Activated CD4-positive, alpha-beta T cell treated with anti-CD3 and anti-CD28 coated beads, Interleukin-2, amount 10 ng/mL, durations not matched to agents 24 days and 14 days (primary cell): ENCODE measurements around the gene AARS2. TPM values are rescaled to one million over a fixed set of nuclear protein-coding genes. Genes with fewer than 3 reads are reported as not detected.

ENCODE experiments used
- DNase-seq: peaks from one replicate; pipeline ENCODE4 v3.0.0; 2022
- H3K27ac Mint-ChIP-seq: one replicate; pipeline ENCODE4 v1.8.0; 2022; ENCODE audit warnings: mild to moderate bottlenecking, mixed read lengths
- H3K27me3 Mint-ChIP-seq: one replicate; pipeline ENCODE4 v1.8.0; 2022; ENCODE audit warnings: mixed read lengths
- H3K36me3 Mint-ChIP-seq: one replicate; pipeline ENCODE4 v1.8.0; 2022; ENCODE audit warnings: low read depth, mild to moderate bottlenecking, mixed read lengths
- H3K4me1 Mint-ChIP-seq: one replicate; pipeline ENCODE4 v1.8.0; 2021; ENCODE audit warnings: mixed read lengths
- H3K4me3 Mint-ChIP-seq: one replicate; pipeline ENCODE4 v1.8.0; 2022; ENCODE audit warnings: mild to moderate bottlenecking, moderate library complexity, mixed read lengths
- H3K9me3 Mint-ChIP-seq: one replicate; pipeline ENCODE4 v1.8.0; 2021; ENCODE audit warnings: mixed read lengths
- intact Hi-C: fragments of 100-400 bp; cut with micrococcal nuclease; formaldehyde crosslinking; loops from one replicate; pipeline ENCODE4 v1.15.1; 2023
- total RNA-seq: library from RNA; stranded (reverse); gene quantifications from 2 replicates; pipeline ENCODE4 v1.2.3, GENCODE V29; 2022

Gene AARS2
- total RNA-seq, 1 donor from 2014 or later = 22.4 TPM

- H3K4me1 Mint-ChIP-seq = peaks cover 52% of the 10 kb centered on the region
- peak overlapping the region; percentile 97 for H3K27ac Mint-ChIP-seq
- peaks cover 3% of the 10 kb centered on the region for H3K27me3 Mint-ChIP-seq
- peaks cover 44% of the 10 kb centered on the region for H3K36me3 Mint-ChIP-seq
- intact Hi-C loops = loop anchor here (1.0 kb wide), 1 partner anchor 8 kb away; no protein-coding TSS in a partner anchor
- DNase-seq = peak; percentile 83
- H3K4me3 Mint-ChIP-seq = peak overlapping the region; percentile 100
- no peaks in the 10 kb centered on the region for H3K9me3 Mint-ChIP-seq
These were observed 49.6 kb downstream of the AARS2 start for GRCh38 chr6:44263354-44264100.

- peak overlapping the region; percentile 97 for H3K27ac Mint-ChIP-seq
- peaks cover 57% of the 10 kb centered on the region for H3K4me1 Mint-ChIP-seq
- peak overlapping the region; percentile 100 for H3K4me3 Mint-ChIP-seq
- peaks cover 51% of the 10 kb centered on the region for H3K36me3 Mint-ChIP-seq
- H3K9me3 Mint-ChIP-seq = no peaks in the 10 kb centered on the region
- intact Hi-C loops = loop anchor here (1.0 kb wide), 1 partner anchor 7 kb away; no protein-coding TSS in a partner anchor
- no peak for DNase-seq
- no peaks in the 10 kb centered on the region for H3K27me3 Mint-ChIP-seq
These were observed 50.4 kb downstream of the AARS2 start for GRCh38 chr6:44262467-44263353.

- Mint-ChIP-seq H3K36me3 (peaks cover 56% of the 10 kb centered on the region), H3K4me3 (no peak overlapping the region)
These were observed 51.6 kb downstream of the AARS2 start for GRCh38 chr6:44261581-44261980.

GRCh38 chr6:44260451-44261297, 52.5 kb downstream of the AARS2 start:
- peak overlapping the region; percentile 12 for H3K27ac Mint-ChIP-seq
- peaks cover 62% of the 10 kb centered on the region for H3K36me3 Mint-ChIP-seq
- intact Hi-C loops = no loop called here
- H3K4me3 Mint-ChIP-seq = peak overlapping the region; percentile 5
- peaks cover 53% of the 10 kb centered on the region for H3K4me1 Mint-ChIP-seq
- H3K27me3 Mint-ChIP-seq = no peaks in the 10 kb centered on the region
- H3K9me3 Mint-ChIP-seq = no peaks in the 10 kb centered on the region
- no peak for DNase-seq

More at GRCh38 chr6:44261581-44261980, 51.6 kb downstream of the AARS2 start:
- H3K9me3 Mint-ChIP-seq = no peaks in the 10 kb centered on the region
- intact Hi-C loops = no loop called here
- H3K27me3 Mint-ChIP-seq = no peaks in the 10 kb centered on the region
- H3K4me1 Mint-ChIP-seq = peaks cover 52% of the 10 kb centered on the region
- H3K27ac Mint-ChIP-seq = peak overlapping the region; percentile 97
- no peak for DNase-seq

GRCh38 chr6:44260011-44260410, 53.1 kb downstream of the AARS2 start:
- H3K27ac Mint-ChIP-seq = no peak overlapping the region
- intact Hi-C loops = no loop called here
- no peak for DNase-seq
- no peak overlapping the region for H3K4me3 Mint-ChIP-seq
- no peaks in the 10 kb centered on the region for H3K9me3 Mint-ChIP-seq
- no peaks in the 10 kb centered on the region for H3K27me3 Mint-ChIP-seq
- peaks cover 60% of the 10 kb centered on the region for H3K4me1 Mint-ChIP-seq
- peaks cover 69% of the 10 kb centered on the region for H3K36me3 Mint-ChIP-seq

GRCh38 chr6:44258921-44259320, 54.2 kb downstream of the AARS2 start:
- H3K27ac Mint-ChIP-seq = peak overlapping the region; percentile 94
- no peaks in the 10 kb centered on the region for H3K27me3 Mint-ChIP-seq
- no peaks in the 10 kb centered on the region for H3K9me3 Mint-ChIP-seq
- no peak overlapping the region for H3K4me3 Mint-ChIP-seq
- H3K36me3 Mint-ChIP-seq = peaks cover 74% of the 10 kb centered on the region
- H3K4me1 Mint-ChIP-seq = peaks cover 59% of the 10 kb centered on the region
- intact Hi-C loops = no loop called here
- DNase-seq = no peak

- no peaks in the 10 kb centered on the region for H3K9me3 Mint-ChIP-seq
- intact Hi-C loops = no loop called here
- H3K36me3 Mint-ChIP-seq = peaks cover 76% of the 10 kb centered on the region
- H3K4me3 Mint-ChIP-seq = peak overlapping the region; percentile 86
- H3K4me1 Mint-ChIP-seq = peaks cover 60% of the 10 kb centered on the region
- H3K27ac Mint-ChIP-seq = peak overlapping the region; percentile 94
- no peak for DNase-seq
- no peaks in the 10 kb centered on the region for H3K27me3 Mint-ChIP-seq
These were observed 54.8 kb downstream of the AARS2 start for GRCh38 chr6:44258325-44258863.

GRCh38 chr6:44257753-44258324, 55.3 kb downstream of the AARS2 start:
- Mint-ChIP-seq H3K27me3 (no peaks in the 10 kb centered on the region), H3K36me3 (peaks cover 76% of the 10 kb centered on the region), H3K4me3 (peak overlapping the region; percentile 86), H3K27ac (peak overlapping the region; percentile 94), H3K9me3 (no peaks in the 10 kb centered on the region), H3K4me1 (peaks cover 60% of the 10 kb centered on the region)
- no peak for DNase-seq
- intact Hi-C loops = loop anchor here (1.0 to 2.0 kb wide), 3 partner anchors 11 to 86 kb away; partner anchors contain the start of genes HSP90AB1 and SLC29A1

GRCh38 chr6:44257025-44257752, 56.0 kb downstream of the AARS2 start, which contains the start of gene SLC35B2:
Gene SLC35B2 (minus strand): TSS chr6:44257528. CDS start chr6:44257410, 118 bp downstream.
- Mint-ChIP-seq H3K27me3 (no peaks in the 10 kb centered on the region), H3K36me3 (peaks cover 76% of the 10 kb centered on the region)
- intact Hi-C loops = loop anchor here (1.0 to 2.0 kb wide), 3 partner anchors 10 to 85 kb away; partner anchors contain the start of genes HSP90AB1 and SLC29A1

GRCh38 chr6:44256775-44257024, 56.4 kb downstream of the AARS2 start:
- H3K9me3 Mint-ChIP-seq = no peaks in the 10 kb centered on the region
- intact Hi-C loops = loop anchor here (1.0 to 2.0 kb wide), 3 partner anchors 9 to 84 kb away; partner anchors contain the start of genes HSP90AB1 and SLC29A1
- peak; percentile 78 for DNase-seq
- H3K4me1 Mint-ChIP-seq = peaks cover 58% of the 10 kb centered on the region
- H3K27me3 Mint-ChIP-seq = no peaks in the 10 kb centered on the region
- H3K27ac Mint-ChIP-seq = peak overlapping the region; percentile 83
- H3K36me3 Mint-ChIP-seq = peaks cover 78% of the 10 kb centered on the region
- peak overlapping the region; percentile 94 for H3K4me3 Mint-ChIP-seq

More at GRCh38 chr6:44257025-44257752, 56.0 kb downstream of the AARS2 start, which contains the start of gene SLC35B2:
- no peaks in the 10 kb centered on the region for H3K9me3 Mint-ChIP-seq
- H3K27ac Mint-ChIP-seq = peak within 1 kb of the TSS; percentile 94
- peak within 1 kb of the TSS; percentile 94 for H3K4me3 Mint-ChIP-seq
- peak; percentile 93 for DNase-seq
- H3K4me1 Mint-ChIP-seq = peaks cover 57% of the 10 kb centered on the region

- Mint-ChIP-seq H3K27ac (peak overlapping the region; percentile 83), H3K4me1 (peaks cover 59% of the 10 kb centered on the region), H3K36me3 (peaks cover 79% of the 10 kb centered on the region), H3K9me3 (no peaks in the 10 kb centered on the region), H3K27me3 (no peaks in the 10 kb centered on the region), H3K4me3 (peak overlapping the region; percentile 94)
- DNase-seq = peak; percentile 71
- intact Hi-C loops = loop anchor here (1.0 to 2.0 kb wide), 2 partner anchors 7 to 33 kb away; partner anchors contain the start of gene SLC29A1
These were observed 57.0 kb downstream of the AARS2 start for GRCh38 chr6:44255871-44256774.
